AML-193 (cell line): ENCODE results near the gene PRRC2B.
"Not testable (repeated sequence)": the region's sequence is repeated elsewhere in the genome, so short reads cannot be mapped to it uniquely, and the experiment has no call there.

Source experiments
- DNase-seq, 2 experiments: peaks; one replicate each; lab custom pipeline; 2025; lab: John Stamatoyannopoulos, UW

The PRRC2B gene

DNA sequence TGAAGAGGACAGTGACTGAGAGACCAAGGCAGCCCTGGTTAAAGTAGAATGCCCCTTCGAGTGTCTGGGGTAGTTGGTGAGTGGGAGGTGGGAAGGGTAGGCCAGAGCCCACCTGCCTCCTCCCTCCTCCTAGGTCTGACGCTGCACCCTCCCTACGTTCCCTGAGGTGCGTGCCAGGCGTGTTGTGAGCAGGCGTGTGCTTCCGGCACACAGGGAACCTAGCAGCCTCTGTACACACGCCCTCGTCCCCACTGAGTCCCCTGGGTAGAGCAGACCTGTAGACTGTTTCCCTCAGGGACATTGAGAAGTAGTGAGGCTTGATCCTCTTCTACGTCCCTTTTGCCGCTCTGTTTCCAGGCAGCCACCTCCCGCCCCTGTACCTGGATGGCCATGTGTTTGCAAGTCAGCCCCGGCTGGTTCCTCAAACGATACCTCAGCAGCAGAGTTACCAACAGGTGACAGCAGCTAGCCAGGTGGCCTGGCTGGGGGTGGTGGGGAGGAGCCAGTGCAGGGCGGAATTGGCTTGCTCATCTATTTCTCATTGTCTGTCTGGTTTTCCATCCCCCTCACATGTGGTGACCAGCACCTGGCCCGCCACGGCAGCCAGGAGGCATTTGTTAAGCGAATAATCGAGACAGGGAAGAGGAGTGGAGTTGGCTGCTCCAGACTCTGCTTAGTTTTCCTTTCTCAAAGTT is 92.0 kb downstream of the PRRC2B start:
- no peak for DNase-seq

GRCh38 chr9:131487001-131487400 is 93.1 kb downstream of the PRRC2B start:
- no peak for DNase-seq

DNA sequence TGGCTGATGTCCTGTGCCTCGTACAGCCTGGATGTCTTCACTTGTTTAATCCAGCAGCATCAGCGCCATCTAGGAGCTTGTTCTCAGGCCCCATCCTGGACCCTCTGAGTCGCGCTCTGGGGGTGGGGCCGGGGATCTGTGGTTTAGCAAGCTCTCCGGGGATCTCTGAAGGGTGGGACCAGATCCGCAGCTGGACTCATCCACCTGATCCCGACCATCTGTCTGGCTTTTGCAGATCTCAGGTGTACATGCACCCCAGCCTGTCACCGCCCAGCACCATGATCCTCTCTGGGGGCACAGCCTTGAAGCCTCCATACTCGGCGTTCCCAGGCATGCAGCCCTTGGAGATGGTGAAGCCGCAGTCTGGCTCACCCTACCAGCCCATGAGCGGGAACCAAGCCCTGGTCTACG is 93.7 kb downstream of the PRRC2B start:
- DNase-seq, result no peak

- DNase-seq, result no peak
These were observed 96.6 kb downstream of the PRRC2B start for GRCh38 chr9:131490514-131490913.

DNA sequence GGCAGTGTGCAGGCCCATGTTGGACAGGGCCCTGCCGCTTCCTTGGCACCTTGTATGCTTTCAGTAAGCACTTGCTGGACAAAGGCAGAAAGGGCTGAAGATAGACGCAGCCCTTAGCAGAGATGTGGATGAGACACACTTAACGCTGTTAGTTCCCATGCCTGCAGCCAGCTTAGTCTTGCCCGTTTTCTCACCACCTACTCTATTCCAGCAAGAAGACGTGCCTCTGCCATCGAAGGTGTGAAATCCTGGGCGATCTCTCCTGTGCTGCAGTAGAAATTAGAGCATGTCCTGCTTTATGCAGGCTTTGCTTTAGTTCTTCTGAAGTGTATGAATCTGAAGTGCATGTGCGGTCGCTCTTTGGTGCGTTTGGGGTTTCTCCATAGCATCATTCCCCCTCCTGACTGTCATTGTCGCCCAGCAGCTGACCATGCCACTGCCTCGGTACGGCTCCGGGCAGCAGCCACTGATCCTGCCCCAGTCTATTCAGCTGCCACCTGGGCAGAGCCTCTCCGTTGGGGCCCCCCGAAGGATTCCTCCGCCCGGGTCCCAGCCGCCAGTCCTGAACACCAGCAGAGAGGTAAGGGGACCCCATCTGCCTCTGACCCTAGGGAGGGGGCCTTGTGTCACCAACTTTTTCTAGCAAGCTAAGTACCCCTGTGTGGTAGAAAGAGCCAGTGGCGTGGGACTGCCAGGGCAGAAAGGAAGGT is 97.3 kb downstream of the PRRC2B start:
- DNase-seq, result no peak

- DNase-seq, result no peak
These were observed 98.2 kb downstream of the PRRC2B start for GRCh38 chr9:131492070-131492469.

DNA sequence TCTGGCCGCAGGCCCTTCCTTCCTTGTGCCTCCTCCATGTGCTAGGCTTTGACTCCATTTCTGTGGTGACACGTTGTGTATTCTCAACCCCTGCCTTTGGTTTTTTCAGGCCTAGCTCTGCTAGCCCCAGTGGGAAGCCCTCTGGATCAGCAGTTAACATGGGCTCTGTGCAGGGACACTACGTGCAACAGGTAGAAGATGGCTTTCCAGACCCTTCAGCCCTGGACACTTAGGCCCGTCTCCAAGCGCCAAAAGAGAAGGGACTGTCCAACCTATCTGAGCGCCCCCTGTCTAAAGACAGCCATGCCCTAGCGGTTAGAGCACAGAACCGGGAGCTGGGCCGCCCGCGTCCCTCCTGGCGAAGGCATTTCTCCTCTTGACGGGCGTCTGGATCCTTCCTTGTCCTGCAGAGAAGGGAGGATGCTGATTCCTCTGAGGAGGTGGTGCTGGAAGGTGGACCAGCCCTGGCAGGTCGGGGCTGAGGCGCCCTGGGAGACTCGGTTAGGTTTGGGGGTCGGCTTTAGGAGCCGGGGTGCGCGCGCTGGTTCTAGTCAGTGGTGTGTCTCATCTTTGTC is 100.5 kb downstream of the PRRC2B start:
- no peak for DNase-seq

GRCh38 chr9:131495785-131496184 is 101.9 kb downstream of the PRRC2B start:
- no peak for DNase-seq

DNA sequence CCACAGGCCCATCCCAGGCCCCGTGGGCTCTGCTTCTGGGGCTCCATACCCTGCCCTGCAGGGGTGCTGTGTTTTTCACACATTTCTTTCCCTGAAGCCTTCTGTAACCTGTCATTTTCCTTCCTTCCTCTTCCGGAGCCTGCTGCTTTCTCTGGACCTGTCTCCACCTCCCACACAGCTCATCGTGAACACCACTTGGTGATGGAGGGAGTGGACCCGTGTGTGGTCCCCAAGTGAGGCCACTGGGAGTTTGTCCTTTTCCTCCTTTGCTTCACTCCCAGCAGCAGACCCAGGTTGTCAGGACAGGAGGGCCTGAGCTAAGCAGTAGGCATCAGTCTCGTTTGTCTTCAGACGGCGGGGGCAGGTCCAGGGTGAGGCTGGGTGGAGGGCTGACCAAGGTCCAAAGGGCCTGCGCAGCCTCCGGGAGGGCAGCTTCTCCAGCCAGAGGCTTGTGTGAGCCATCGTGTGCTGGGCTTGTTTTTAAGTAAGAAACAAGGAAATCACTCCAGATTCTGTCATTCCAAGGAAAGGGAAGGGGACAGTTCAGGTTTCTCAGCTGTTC is 103.0 kb downstream of the PRRC2B start:
- DNase-seq, result no peak

GRCh38 chr9:131499254-131499767 is 105.4 kb downstream of the PRRC2B start:
- DNase-seq, result no peak

- no peak for DNase-seq
These were observed 106.5 kb downstream of the PRRC2B start for GRCh38 chr9:131500377-131500776.

DNA sequence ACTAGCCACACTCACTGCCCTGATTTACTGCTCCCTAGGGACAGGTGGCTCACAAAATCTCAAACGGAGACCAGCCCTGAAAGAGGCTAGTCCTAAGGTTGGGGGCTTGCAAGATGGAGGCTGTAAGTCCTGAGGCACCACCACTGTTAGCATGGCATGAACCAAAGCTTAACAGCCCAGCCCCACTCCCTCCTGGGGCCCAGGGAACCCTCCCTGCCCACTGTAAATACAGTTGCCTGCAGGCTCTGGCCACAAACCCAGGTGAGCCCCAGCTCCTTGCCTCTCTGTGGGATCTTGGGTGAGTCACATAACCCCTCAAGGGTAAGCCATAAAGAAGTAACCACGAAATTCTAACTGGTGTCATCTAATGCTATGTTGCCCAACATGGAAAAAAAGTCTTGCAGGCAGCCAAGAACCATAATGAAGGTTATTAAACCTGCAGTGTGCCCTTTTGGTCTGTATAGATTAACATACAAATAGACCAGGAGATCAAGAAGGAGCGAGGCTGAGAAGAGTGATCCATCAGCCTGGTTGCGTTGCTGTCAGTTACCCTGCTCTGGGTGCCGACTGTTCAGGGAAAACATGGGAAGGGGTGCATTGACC is 107.2 kb downstream of the PRRC2B start:
- DNase-seq, result peak; percentile 17 to 38

DNA sequence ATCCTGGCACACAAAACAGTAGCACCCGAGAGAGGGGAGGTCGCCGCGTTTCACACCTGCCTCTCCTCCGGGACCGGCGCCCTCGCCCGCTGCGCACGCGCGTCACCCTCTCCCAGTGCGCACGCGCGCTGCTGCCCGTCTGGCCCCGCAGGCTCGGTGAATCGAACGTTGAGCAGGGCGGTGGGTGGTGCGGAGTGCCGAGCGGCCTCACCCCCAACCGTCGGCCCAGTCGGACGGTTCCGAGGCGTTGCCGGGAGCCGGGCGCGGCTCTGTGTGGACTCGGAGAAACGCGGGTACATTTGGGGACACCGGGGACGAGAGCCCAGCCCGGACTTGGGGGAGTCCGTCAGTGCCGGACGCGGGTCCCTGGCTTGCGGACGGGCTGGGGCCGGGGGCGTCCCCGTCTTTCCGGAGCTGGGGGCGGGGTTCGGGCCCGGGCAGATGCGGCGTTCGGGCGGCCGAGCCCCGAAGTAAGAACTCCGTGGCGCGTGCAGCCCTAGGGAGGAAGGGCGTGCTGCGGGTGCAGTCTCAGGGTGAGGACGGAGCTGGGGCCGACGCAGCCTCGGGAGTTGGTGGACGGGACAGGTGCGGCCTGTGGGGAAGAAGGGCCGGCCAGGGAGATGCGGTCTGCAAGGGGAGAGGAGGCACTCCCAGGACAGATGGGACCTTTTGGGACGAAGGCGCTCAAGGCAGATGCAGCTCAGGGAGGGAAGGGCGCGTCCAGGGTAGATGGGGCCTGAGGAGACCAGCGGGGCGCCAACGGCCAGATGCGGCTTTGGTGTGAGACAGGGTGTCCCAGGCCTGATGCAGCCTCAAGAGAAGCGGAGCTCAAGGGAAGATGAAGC is 109.1 kb downstream of the PRRC2B start, which contains the start of gene POMT1:
TSS of gene POMT1 (plus strand) at position 138 of the 845 bp plus-strand sequence. CDS start 1,301 bp downstream, outside the sequence.
- peak; percentile 73 to 75 for DNase-seq

- peak; percentile 33 to 60 for DNase-seq
These were observed 110.0 kb downstream of the PRRC2B start for GRCh38 chr9:131503626-131504465.

GRCh38 chr9:131505012-131505411 is 111.1 kb downstream of the PRRC2B start:
- no peak for DNase-seq

GRCh38 chr9:131511416-131511815 is 117.5 kb downstream of the PRRC2B start:
- no peak for DNase-seq

GRCh38 chr9:131511880-131512279 is 118.0 kb downstream of the PRRC2B start:
- no peak for DNase-seq

DNA sequence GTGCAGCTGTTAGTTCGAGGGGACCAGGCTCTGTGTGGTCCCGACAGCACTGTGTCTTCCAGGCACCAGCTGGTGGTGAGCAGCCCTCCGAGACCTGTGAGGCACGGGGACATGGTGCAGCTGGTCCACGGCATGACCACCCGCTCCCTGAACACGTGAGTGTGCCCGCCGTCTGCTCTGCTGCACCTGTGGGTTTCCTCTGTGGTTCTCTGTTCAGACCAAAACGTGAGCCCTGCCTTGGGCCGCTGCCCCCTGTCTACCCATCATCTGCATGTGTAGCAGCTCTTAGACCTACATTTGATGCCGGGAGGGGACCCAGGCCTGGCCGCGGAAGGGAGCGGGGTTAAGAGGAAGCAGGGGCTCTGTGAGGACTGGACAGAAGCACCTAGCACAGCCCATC is 119.3 kb downstream of the PRRC2B start:
- no peak for DNase-seq

GRCh38 chr9:131515559-131516031 is 121.7 kb downstream of the PRRC2B start:
- not testable (repeated sequence) for DNase-seq

- no peak for DNase-seq
These were observed 122.2 kb downstream of the PRRC2B start for GRCh38 chr9:131516100-131516499.
